WTC11 (cell line): ENCODE data around the gene GPATCH2. TPM values are rescaled to one million over a fixed set of nuclear protein-coding genes. Genes with fewer than 3 reads are reported as not detected.

Source experiments
- ATAC-seq: fragments of 200-7000 bp; cut with Tn5 transposase; 2 replicates; pipeline ENCODE4 v1.10.0; 2021; ENCODE audit warnings: mild to moderate bottlenecking, moderate library complexity
- CTCF ChIA-PET: fragments of 300-600 bp; sonication (Branson Sonifier 250); formaldehyde crosslinking; loops from one replicate; lab custom pipeline; 2021; ENCODE audit warnings: antibody characterized with exemption; lab: Charles Lee
- POLR2A ChIA-PET: fragments of 350-600 bp; sonication (Branson Sonifier 250); formaldehyde crosslinking; loops from one replicate; lab custom pipeline; 2021; ENCODE audit warnings: antibody characterized with exemption; lab: Charles Lee
- DNase-seq: peaks from one replicate; pipeline ENCODE4 v3.0.0; 2021; ENCODE audit warnings: low spot score
- H3K27ac Mint-ChIP-seq: 2 replicates; pipeline ENCODE4 v1.8.0; 2021; ENCODE audit warnings: mixed read lengths
- H3K27me3 Mint-ChIP-seq: 2 replicates; pipeline ENCODE4 v1.8.0; 2021; ENCODE audit warnings: low read depth, mild to moderate bottlenecking, moderate library complexity, mixed read lengths
- H3K36me3 Mint-ChIP-seq: 2 replicates; pipeline ENCODE4 v1.8.0; 2021; ENCODE audit warnings: mixed read lengths
- H3K4me1 Mint-ChIP-seq: 2 replicates; pipeline ENCODE4 v1.8.0; 2022; ENCODE audit warnings: mixed read lengths
- H3K4me3 Mint-ChIP-seq: 2 replicates; pipeline ENCODE4 v1.8.0; 2021; ENCODE audit warnings: mild to moderate bottlenecking, moderate library complexity, mixed read lengths
- H3K9me3 Mint-ChIP-seq: 2 replicates; pipeline ENCODE4 v1.8.0; 2021; ENCODE audit warnings: mixed read lengths
- CTCF ChIP-seq: fragments of 200-600 bp; IDR thresholded peaks from 2 replicates; pipeline ENCODE4 v1.8.0; 2022; ENCODE audit warnings: antibody characterized with exemption
- E2F4 ChIP-seq: sonication (generic); formaldehyde crosslinking; IDR thresholded peaks from 2 replicates; pipeline ENCODE4 v1.8.1; 2022; ENCODE audit warnings: low read depth, mild to moderate bottlenecking, moderate library complexity, missing genetic modification reagents, borderline replicate concordance
- FOXJ3 ChIP-seq: sonication (generic); formaldehyde crosslinking; IDR thresholded peaks from 2 replicates; pipeline ENCODE4 v1.9.0; 2021; ENCODE audit warnings: missing genetic modification reagents, mild to moderate bottlenecking, borderline replicate concordance
- FOXK1 ChIP-seq: sonication (generic); formaldehyde crosslinking; IDR thresholded peaks from 2 replicates; pipeline ENCODE4 v1.8.0; 2022; ENCODE audit warnings: mild to moderate bottlenecking, moderate library complexity, missing genetic modification reagents
- IRF2 ChIP-seq: sonication (generic); formaldehyde crosslinking; IDR thresholded peaks from 2 replicates; pipeline ENCODE4 v1.8.0; 2022; ENCODE audit warnings: low read depth, missing genetic modification reagents, borderline replicate concordance
- NFE2L1 ChIP-seq: sonication (generic); formaldehyde crosslinking; IDR thresholded peaks from 2 replicates; pipeline ENCODE4 v1.8.1; 2023; ENCODE audit warnings: missing genetic modification reagents
- NR3C1 ChIP-seq: sonication (generic); formaldehyde crosslinking; conservative IDR thresholded peaks from 2 replicates; pipeline ENCODE4 v1.8.1; 2023; ENCODE audit warnings: low read depth, mild to moderate bottlenecking, missing genetic modification reagents
- TEAD1 ChIP-seq: sonication (generic); formaldehyde crosslinking; IDR thresholded peaks from 2 replicates; pipeline ENCODE4 v1.8.0; 2022; ENCODE audit warnings: mild to moderate bottlenecking, missing genetic modification reagents
- ZMAT4 ChIP-seq: fragments of 250-450 bp; sonication (Bioruptor Pico); IDR thresholded peaks from 2 replicates; pipeline ENCODE4 v1.9.0; 2021; ENCODE audit warnings: mild to moderate bottlenecking
- ZNF121 ChIP-seq: sonication (generic); formaldehyde crosslinking; IDR thresholded peaks from 2 replicates; pipeline ENCODE4 v1.8.0; 2023; ENCODE audit warnings: missing genetic modification reagents
- ZNF138 ChIP-seq: sonication (generic); formaldehyde crosslinking; conservative IDR thresholded peaks from 2 replicates; pipeline ENCODE4 v1.8.1; 2022; ENCODE audit warnings: mild to moderate bottlenecking, moderate library complexity, missing genetic modification reagents
- ZNF219 ChIP-seq: sonication (generic); formaldehyde crosslinking; IDR thresholded peaks from 2 replicates; pipeline ENCODE4 v1.8.0; 2023; ENCODE audit warnings: missing genetic modification reagents, mild to moderate bottlenecking, borderline replicate concordance
- total RNA-seq: library from RNA; stranded (reverse); gene quantifications from 3 replicates; pipeline ENCODE4 v1.2.3, GENCODE V29; 2021
- TF ChIP-seq, protein P1 (sequence below): fragments of 250-450 bp; sonication (Bioruptor Pico); IDR thresholded peaks from 2 replicates; pipeline ENCODE4 v1.9.0; 2021; ENCODE audit warnings: mild to moderate bottlenecking, borderline replicate concordance
- TF ChIP-seq, protein P2 (sequence below): sonication (generic); formaldehyde crosslinking; IDR thresholded peaks from 2 replicates; pipeline ENCODE4 v1.8.0; 2023; ENCODE audit warnings: missing genetic modification reagents
- TF ChIP-seq, protein P3 (sequence below): sonication (generic); formaldehyde crosslinking; IDR thresholded peaks from 2 replicates; pipeline ENCODE4 v1.8.1; 2022; ENCODE audit warnings: low read depth, missing genetic modification reagents, borderline replicate concordance

The GPATCH2 gene
- total RNA-seq, 1 experiment from 2014 or later = 11.5 TPM

GRCh38 chr1:217614200-217614712, 16.6 kb downstream of the GPATCH2 start:
- Mint-ChIP-seq H3K4me1 (no peaks in the 10 kb centered on the region), H3K9me3 (no peaks in the 10 kb centered on the region), H3K27ac (peak overlapping the region; percentile 65; the same call in 1 of the 2 replicates), H3K4me3 (no peak overlapping the region), H3K36me3 (peaks cover 6% of the 10 kb centered on the region; the same call in 1 of the 2 replicates), H3K27me3 (no peaks in the 10 kb centered on the region)
- ChIA-PET CTCF (no interaction called here), POLR2A (no interaction called here)
- no peak for TF ChIP-seq ZNF219 (CRISPR knock-in tag)
- DNase-seq = no peak
- ATAC-seq = no peak

DNA sequence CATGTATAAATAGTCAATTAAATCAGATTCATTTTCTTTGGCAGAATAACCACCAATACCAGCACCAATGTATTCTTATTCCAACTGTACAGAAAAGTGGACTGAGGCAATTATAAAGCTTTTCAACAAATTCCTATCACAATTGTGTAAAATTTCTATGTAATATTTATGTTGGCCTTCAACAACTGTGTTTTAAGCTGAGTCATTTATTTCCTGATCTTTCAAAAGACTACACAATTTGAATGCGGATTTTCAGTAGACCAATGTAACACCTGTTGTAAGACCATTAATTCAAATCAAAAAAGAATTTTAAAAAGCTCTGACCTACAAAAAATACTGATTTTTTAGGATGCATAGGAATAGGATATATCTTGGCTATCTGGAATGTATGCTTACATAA, 25.5 kb downstream of the GPATCH2 start:
- ChIA-PET POLR2A (no interaction called here), CTCF (no interaction called here)
- no peaks in the 10 kb centered on the region for H3K9me3 Mint-ChIP-seq
- no peaks in the 10 kb centered on the region for H3K4me1 Mint-ChIP-seq
- H3K4me3 Mint-ChIP-seq = no peak overlapping the region
- peaks cover 7% of the 10 kb centered on the region; the same call in 1 of the 2 replicates for H3K36me3 Mint-ChIP-seq
- DNase-seq = no peak
- ATAC-seq = no peak
- H3K27me3 Mint-ChIP-seq = no peaks in the 10 kb centered on the region
- TF ChIP-seq, protein P1, sequence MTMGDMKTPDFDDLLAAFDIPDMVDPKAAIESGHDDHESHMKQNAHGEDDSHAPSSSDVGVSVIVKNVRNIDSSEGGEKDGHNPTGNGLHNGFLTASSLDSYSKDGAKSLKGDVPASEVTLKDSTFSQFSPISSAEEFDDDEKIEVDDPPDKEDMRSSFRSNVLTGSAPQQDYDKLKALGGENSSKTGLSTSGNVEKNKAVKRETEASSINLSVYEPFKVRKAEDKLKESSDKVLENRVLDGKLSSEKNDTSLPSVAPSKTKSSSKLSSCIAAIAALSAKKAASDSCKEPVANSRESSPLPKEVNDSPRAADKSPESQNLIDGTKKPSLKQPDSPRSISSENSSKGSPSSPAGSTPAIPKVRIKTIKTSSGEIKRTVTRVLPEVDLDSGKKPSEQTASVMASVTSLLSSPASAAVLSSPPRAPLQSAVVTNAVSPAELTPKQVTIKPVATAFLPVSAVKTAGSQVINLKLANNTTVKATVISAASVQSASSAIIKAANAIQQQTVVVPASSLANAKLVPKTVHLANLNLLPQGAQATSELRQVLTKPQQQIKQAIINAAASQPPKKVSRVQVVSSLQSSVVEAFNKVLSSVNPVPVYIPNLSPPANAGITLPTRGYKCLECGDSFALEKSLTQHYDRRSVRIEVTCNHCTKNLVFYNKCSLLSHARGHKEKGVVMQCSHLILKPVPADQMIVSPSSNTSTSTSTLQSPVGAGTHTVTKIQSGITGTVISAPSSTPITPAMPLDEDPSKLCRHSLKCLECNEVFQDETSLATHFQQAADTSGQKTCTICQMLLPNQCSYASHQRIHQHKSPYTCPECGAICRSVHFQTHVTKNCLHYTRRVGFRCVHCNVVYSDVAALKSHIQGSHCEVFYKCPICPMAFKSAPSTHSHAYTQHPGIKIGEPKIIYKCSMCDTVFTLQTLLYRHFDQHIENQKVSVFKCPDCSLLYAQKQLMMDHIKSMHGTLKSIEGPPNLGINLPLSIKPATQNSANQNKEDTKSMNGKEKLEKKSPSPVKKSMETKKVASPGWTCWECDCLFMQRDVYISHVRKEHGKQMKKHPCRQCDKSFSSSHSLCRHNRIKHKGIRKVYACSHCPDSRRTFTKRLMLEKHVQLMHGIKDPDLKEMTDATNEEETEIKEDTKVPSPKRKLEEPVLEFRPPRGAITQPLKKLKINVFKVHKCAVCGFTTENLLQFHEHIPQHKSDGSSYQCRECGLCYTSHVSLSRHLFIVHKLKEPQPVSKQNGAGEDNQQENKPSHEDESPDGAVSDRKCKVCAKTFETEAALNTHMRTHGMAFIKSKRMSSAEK (CRISPR knock-in tag) = no peak
- no peak for TF ChIP-seq CTCF
- no peak for TF ChIP-seq ZNF121 (CRISPR knock-in tag)
- TF ChIP-seq TEAD1 = no peak
- no peak for TF ChIP-seq ZNF138 (CRISPR knock-in tag)
- TF ChIP-seq NR3C1 (CRISPR knock-in tag) = no peak
- no peak overlapping the region for H3K27ac Mint-ChIP-seq

- ChIA-PET CTCF (no interaction called here), POLR2A (interaction anchor here (0.5 kb wide), 1 partner anchor 23 kb away, joined by 3 read pairs; no protein-coding TSS in a partner anchor)
- Mint-ChIP-seq H3K27ac (no peak overlapping the region; the same call in 1 of the 2 replicates), H3K27me3 (no peaks in the 10 kb centered on the region), H3K36me3 (peaks cover 3% of the 10 kb centered on the region; the same call in 1 of the 2 replicates), H3K9me3 (no peaks in the 10 kb centered on the region), H3K4me1 (no peaks in the 10 kb centered on the region), H3K4me3 (no peak overlapping the region)
- DNase-seq = no peak
- TF ChIP-seq E2F4 (CRISPR knock-in tag) (no peak), ZNF138 (CRISPR knock-in tag) (no peak), FOXK1 (CRISPR knock-in tag) (no peak), NFE2L1 (CRISPR knock-in tag) (no peak), ZMAT4 (CRISPR knock-in tag) (no peak), FOXJ3 (no peak), IRF2 (CRISPR knock-in tag) (no peak)
- TF ChIP-seq, protein P2, sequence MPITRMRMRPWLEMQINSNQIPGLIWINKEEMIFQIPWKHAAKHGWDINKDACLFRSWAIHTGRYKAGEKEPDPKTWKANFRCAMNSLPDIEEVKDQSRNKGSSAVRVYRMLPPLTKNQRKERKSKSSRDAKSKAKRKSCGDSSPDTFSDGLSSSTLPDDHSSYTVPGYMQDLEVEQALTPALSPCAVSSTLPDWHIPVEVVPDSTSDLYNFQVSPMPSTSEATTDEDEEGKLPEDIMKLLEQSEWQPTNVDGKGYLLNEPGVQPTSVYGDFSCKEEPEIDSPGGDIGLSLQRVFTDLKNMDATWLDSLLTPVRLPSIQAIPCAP = no peak
- TF ChIP-seq, protein P3, sequence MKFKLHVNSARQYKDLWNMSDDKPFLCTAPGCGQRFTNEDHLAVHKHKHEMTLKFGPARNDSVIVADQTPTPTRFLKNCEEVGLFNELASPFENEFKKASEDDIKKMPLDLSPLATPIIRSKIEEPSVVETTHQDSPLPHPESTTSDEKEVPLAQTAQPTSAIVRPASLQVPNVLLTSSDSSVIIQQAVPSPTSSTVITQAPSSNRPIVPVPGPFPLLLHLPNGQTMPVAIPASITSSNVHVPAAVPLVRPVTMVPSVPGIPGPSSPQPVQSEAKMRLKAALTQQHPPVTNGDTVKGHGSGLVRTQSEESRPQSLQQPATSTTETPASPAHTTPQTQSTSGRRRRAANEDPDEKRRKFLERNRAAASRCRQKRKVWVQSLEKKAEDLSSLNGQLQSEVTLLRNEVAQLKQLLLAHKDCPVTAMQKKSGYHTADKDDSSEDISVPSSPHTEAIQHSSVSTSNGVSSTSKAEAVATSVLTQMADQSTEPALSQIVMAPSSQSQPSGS = no peak
- ATAC-seq = no peak
Measured at GRCh38 chr1:217602380-217602779, 28.5 kb downstream of the GPATCH2 start.
